ENCODE measurements around the gene COQ8A.

Gene COQ8A

GRCh38 chr1:227016990-227017389 is 76.9 kb downstream of the COQ8A start:
- no peak for DNase-seq (ENCODE audit: low spot score)

- DNase-seq (ENCODE audit: low spot score): no peak
Observed at GRCh38 chr1:227032396-227032795, 92.3 kb downstream of the COQ8A start.

GRCh38 chr1:227033880-227034279 is 93.8 kb downstream of the COQ8A start:
- DNase-seq (ENCODE audit: low spot score): no peak

- no peak for DNase-seq (ENCODE audit: low spot score)
Observed at GRCh38 chr1:227035316-227035715, 95.2 kb downstream of the COQ8A start.

GRCh38 chr1:227037121-227037520 is 97.0 kb downstream of the COQ8A start:
- DNase-seq (ENCODE audit: low spot score): no peak
